Type B pancreatic cell (in vitro differentiated cells): Measurements from ENCODE around the gene UBAP2. TPM values are rescaled to one million over a fixed set of nuclear protein-coding genes. Genes with fewer than 3 reads are reported as not detected.

Experiments
- DNase-seq: peaks from one replicate; pipeline ENCODE4 v3.0.0; 2021; ENCODE audit warnings: mixed read lengths; ENCODE audit not compliant: unreplicated experiment; ENCODE audit errors: extremely low spot score
- H3K27ac Mint-ChIP-seq: 2 replicates; pipeline ENCODE4 v1.8.0; 2021; ENCODE audit warnings: mild to moderate bottlenecking, mixed read lengths
- H3K27me3 Mint-ChIP-seq: 2 replicates; pipeline ENCODE4 v1.8.0; 2021; ENCODE audit warnings: mixed read lengths
- H3K36me3 Mint-ChIP-seq: 2 replicates; pipeline ENCODE4 v1.8.0; 2021; ENCODE audit warnings: mixed read lengths
- H3K4me1 Mint-ChIP-seq: one replicate; pipeline ENCODE4 v1.8.0; 2021; ENCODE audit warnings: mixed read lengths; ENCODE audit not compliant: unreplicated experiment
- H3K4me3 Mint-ChIP-seq: 2 replicates; pipeline ENCODE4 v1.8.0; 2021; ENCODE audit warnings: mild to moderate bottlenecking, mixed read lengths
- H3K9me3 Mint-ChIP-seq: 2 replicates; pipeline ENCODE4 v1.8.0; 2021; ENCODE audit warnings: mixed read lengths
- total RNA-seq: library from RNA; stranded (reverse); gene quantifications from 2 replicates; pipeline ENCODE4 v1.2.1, GENCODE V29; 2021; ENCODE audit warnings: low replicate concordance
- TF ChIP-seq, protein P1 (sequence below): fragments of 200-600 bp; sonication (generic); conservative IDR thresholded peaks from 2 replicates; pipeline ENCODE4 v1.5.0; 2021; ENCODE audit warnings: antibody characterized with exemption, mild to moderate bottlenecking

Gene UBAP2
- total RNA-seq, 1 donor from 2014 or later, result 55.8 TPM

DNA sequence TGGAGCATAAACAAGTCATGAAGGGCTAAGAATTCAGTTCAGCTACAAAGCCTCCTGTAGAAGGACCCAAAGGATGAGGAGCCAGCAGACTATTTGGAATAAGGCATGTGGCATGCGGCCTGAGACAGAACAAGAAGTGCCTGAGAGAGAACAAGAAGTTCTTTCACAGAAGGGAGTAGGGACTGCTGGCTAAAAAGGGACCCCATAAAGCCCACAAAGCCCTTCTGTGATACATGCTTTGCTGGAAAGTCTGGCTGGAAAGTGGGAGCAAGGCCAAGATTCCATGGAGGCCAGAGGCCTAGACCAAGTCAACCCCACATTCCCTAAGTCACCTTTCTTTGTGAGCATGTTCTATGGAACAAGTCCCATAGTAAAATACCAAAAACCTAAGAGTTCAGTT is 35.9 kb upstream of the UBAP2 start:
- H3K27ac Mint-ChIP-seq, result no peak overlapping the region

DNA sequence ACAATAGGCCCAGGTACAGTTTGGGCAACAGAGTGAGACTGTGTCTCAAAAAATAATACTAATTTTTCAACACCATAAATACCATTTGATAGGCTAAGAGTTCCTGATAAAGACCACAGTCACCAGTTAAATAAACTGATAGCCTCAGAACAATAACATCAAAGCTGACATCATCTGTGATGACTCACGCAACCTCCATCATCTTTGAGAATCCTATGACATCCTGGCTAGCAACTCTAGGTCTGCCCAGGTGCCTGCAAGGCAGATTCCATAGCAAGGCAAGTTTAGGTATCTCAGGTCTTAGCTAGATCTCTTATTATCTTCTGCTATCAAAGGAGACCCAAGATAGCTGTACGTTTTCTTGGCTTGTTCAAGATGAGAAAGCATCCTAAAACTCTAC is 30.5 kb upstream of the UBAP2 start:
- no peaks in the 10 kb centered on the region for H3K27me3 Mint-ChIP-seq
- peaks cover 3% of the 10 kb centered on the region for H3K4me1 Mint-ChIP-seq
- DNase-seq, result no peak
- TF ChIP-seq, protein P1, sequence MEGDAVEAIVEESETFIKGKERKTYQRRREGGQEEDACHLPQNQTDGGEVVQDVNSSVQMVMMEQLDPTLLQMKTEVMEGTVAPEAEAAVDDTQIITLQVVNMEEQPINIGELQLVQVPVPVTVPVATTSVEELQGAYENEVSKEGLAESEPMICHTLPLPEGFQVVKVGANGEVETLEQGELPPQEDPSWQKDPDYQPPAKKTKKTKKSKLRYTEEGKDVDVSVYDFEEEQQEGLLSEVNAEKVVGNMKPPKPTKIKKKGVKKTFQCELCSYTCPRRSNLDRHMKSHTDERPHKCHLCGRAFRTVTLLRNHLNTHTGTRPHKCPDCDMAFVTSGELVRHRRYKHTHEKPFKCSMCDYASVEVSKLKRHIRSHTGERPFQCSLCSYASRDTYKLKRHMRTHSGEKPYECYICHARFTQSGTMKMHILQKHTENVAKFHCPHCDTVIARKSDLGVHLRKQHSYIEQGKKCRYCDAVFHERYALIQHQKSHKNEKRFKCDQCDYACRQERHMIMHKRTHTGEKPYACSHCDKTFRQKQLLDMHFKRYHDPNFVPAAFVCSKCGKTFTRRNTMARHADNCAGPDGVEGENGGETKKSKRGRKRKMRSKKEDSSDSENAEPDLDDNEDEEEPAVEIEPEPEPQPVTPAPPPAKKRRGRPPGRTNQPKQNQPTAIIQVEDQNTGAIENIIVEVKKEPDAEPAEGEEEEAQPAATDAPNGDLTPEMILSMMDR, result no peak
- peak overlapping the region; percentile 86 for H3K27ac Mint-ChIP-seq
- no peaks in the 10 kb centered on the region for H3K36me3 Mint-ChIP-seq
- peak overlapping the region; percentile 9 for H3K4me3 Mint-ChIP-seq
- no peaks in the 10 kb centered on the region for H3K9me3 Mint-ChIP-seq

More for the DNA sequence above, 35.9 kb upstream of the UBAP2 start:
- H3K36me3 Mint-ChIP-seq, result peaks cover 16% of the 10 kb centered on the region
- TF ChIP-seq, protein P1, result no peak
- no peaks in the 10 kb centered on the region for H3K27me3 Mint-ChIP-seq
- DNase-seq, result no peak
- H3K9me3 Mint-ChIP-seq, result no peaks in the 10 kb centered on the region
- no peak overlapping the region for H3K4me3 Mint-ChIP-seq
- H3K4me1 Mint-ChIP-seq, result no peaks in the 10 kb centered on the region

DNA sequence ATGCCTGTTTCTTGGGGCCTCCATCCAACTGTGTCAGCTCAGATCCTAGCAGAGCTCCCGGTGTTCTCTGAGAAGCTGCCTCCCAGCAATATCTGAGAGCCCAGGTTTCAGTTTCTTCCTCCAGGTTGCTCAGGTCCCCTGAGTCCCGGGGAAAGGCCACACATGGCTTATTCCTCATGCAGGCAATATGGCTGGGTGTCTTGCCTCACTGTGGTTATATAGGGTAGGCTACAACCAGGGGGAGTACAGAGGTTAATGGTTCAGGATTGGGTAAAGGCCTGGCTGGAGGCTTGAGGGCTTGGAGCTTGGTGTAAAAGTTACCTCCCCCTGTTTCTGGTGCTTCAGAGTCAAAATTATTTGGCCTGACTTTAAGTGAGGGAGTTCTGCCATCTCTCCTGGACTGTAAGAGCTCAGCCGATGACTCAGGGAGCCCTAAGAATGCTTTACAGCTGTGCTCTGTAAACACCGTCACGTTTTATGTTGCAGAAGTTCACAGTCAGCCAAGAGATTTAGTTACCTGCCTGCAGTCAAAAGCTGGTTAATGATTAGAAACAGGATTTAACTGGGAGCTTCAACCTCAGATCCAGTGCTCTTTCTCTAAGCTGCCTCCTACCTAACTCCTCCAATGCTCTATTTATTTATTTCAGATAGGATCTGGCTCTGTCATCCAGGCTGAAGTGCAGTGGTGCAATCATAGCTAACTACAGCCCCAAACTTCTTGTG is 24.3 kb upstream of the UBAP2 start:
- DNase-seq, result no peak
- Mint-ChIP-seq H3K9me3 (no peaks in the 10 kb centered on the region), H3K4me3 (peak overlapping the region; percentile 69), H3K36me3 (no peaks in the 10 kb centered on the region), H3K4me1 (peaks cover 28% of the 10 kb centered on the region), H3K27me3 (no peaks in the 10 kb centered on the region), H3K27ac (peak overlapping the region; percentile 95)
- TF ChIP-seq, protein P1, result no peak

DNA sequence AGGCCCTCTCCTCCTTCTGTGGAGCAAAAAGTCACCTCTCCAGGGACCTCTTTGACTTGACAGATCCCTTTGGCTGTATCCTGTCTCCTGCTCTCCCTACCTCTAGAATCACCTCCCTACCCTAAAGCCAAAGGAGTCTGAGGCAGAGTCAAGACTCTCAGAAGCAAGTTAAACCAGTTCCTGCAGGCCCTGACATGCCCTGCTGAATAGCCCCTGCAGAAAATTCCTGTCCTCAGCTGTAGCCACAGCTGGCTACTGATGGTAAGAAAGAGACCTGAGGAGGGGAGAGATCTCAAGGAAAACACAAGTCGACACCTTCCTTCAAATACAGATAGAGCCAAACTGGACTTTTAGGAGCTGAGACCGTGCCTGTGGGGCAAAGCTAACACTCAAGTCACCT is 23.7 kb upstream of the UBAP2 start:
- TF ChIP-seq, protein P1, result no peak
- Mint-ChIP-seq H3K27ac (peak overlapping the region; percentile 95), H3K27me3 (no peaks in the 10 kb centered on the region), H3K4me1 (peaks cover 28% of the 10 kb centered on the region), H3K4me3 (peak overlapping the region; percentile 69), H3K9me3 (no peaks in the 10 kb centered on the region), H3K36me3 (no peaks in the 10 kb centered on the region)
- DNase-seq, result no peak

DNA sequence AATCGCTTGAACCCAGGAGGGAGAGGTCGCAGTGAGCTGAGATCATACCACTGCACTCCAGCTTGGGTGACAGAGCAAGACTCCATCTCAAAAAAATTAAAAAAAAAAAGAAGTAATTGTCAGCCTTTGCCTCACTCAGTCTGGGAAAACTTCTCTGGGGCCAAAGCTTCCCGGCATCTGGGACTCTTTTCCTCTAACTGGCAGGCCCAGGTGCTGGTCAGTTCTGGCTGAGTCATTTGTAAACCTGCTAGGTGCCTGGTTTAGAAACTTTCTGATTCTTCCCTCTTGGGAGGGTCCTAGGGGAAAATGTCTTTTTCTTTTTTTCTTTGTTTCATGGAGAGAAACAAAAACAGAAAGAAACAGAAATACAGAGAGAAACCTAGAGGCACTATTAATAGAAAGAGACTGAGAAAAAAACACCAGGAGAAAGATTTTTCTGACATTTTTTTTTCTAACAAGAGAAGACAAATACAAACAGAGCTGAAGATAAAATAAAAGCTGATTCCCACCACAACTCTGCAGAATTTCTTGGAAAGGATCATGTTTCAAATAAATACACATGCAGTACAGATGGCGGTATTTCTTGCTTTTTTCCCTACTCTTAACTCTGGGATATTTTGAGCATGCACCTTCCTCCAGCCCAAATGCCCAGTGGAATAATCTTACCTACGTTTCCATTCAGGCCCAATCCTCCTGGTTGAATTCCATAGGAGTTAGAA is 22.1 kb upstream of the UBAP2 start:
- H3K27me3 Mint-ChIP-seq, result no peaks in the 10 kb centered on the region
- H3K27ac Mint-ChIP-seq, result peak overlapping the region; percentile 81
- H3K36me3 Mint-ChIP-seq, result no peaks in the 10 kb centered on the region
- peaks cover 28% of the 10 kb centered on the region for H3K4me1 Mint-ChIP-seq
- DNase-seq, result no peak
- peak overlapping the region; percentile 56 for H3K4me3 Mint-ChIP-seq
- TF ChIP-seq, protein P1, result no peak
- H3K9me3 Mint-ChIP-seq, result no peaks in the 10 kb centered on the region
